Vein endothelial cell (primary cell): Measurements from ENCODE around the gene TP53TG3D. TPM values are rescaled to one million over a fixed set of nuclear protein-coding genes. Genes with fewer than 3 reads are reported as not detected.

Source experiments
- small RNA-seq: library from RNA; depleted of rRNA; stranded (forward); fragments of <200 nt; gene quantifications from one replicate; pipeline ENCODE3, GENCODE V24; 2012
- total RNA-seq: library from RNA; depleted of rRNA; stranded (reverse); fragments of >200 nt; gene quantifications from 2 replicates; pipeline ENCODE4 v1.2.3, GENCODE V29; 2012

Gene TP53TG3D, protein sequence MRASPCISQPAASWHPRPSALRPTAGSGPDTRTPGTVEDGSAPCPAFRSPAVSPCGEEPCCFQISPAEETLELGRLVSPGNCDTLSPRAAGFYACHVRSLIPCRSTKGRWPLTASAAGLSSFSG
- not detected in 2 replicates for total RNA-seq

DNA sequence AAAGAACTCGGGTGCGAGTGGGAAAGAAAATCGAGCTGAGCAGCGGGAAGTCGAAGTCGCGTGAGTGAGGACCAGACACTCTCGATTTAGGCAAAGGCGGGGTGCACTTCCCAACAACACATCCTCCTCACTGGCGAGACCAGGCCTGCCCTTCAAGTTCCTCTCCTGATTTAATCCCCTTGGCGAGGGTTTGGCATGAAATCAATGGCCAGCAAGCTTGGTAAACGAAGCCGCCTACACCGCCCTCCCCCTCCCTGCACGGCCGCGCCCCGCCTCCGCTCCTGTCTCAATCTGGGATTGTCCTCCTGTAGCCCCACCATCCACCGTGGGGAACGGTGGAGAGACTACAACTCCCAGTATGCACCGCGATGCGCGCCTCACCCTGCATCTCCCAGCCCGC lies at the start of gene TP53TG3D:
TSS of gene TP53TG3D (plus strand) at position 301 of the 400 bp plus-strand sequence. CDS start at position 369, 68 bp downstream.

Small RNA genes within 50 kb of the gene (small RNA-seq; reads per million reads assigned to genes)
- gene AC133485.1 (not detected), gene AC140878.1 (not detected)
